NT2/D1 (cell line): ENCODE data around the gene CFAP119.

Source experiments
- YY1 ChIP-seq: IDR thresholded peaks from 2 replicates; pipeline ENCODE4 v1.6.1; 2011; ENCODE audit not compliant: insufficient read length, insufficient read depth
- ZNF274 ChIP-seq: IDR thresholded peaks from 2 replicates; pipeline ENCODE4 v1.6.1; 2011; ENCODE audit warnings: mild to moderate bottlenecking, low read depth, low read length

- no peak for TF ChIP-seq ZNF274
- no peak for TF ChIP-seq YY1
Measured at GRCh38 chr16:30775131-30775391, 13.2 kb upstream of the CFAP119 start.
